Osteoblast (primary cell): ENCODE results near the gene CENPT. TPM values are rescaled to one million over a fixed set of nuclear protein-coding genes. Genes with fewer than 3 reads are reported as not detected.

Experiments
- DNase-seq: peaks from one replicate; pipeline ENCODE4 v3.0.0; 2011; ENCODE audit warnings: low spot score, mixed read lengths; ENCODE audit not compliant: insufficient read length; ENCODE audit errors: missing footprints
- H2AFZ ChIP-seq: 2 replicates; pipeline ENCODE4 v1.6.0; 2011; ENCODE audit warnings: mild to moderate bottlenecking, low read length
- H3K27ac ChIP-seq: 2 replicates; pipeline ENCODE4 v1.5.1; 2011; ENCODE audit warnings: mild to moderate bottlenecking, low read depth, low read length, moderate library complexity
- H3K27me3 ChIP-seq: 2 replicates; pipeline ENCODE4 v1.6.0; 2012; ENCODE audit warnings: mild to moderate bottlenecking, control low read depth, inconsistent platforms, low read length, moderate library complexity; ENCODE audit not compliant: insufficient read depth
- H3K36me3 ChIP-seq: 2 replicates; pipeline ENCODE4 v1.5.1; 2011; ENCODE audit warnings: mild to moderate bottlenecking, low read length, control low read depth, moderate library complexity; ENCODE audit not compliant: insufficient read depth
- H3K4me1 ChIP-seq: 2 replicates; pipeline ENCODE4 v1.5.1; 2011; ENCODE audit warnings: mild to moderate bottlenecking, low read length, control low read depth, moderate library complexity; ENCODE audit not compliant: insufficient read depth
- H3K4me2 ChIP-seq: 2 replicates; pipeline ENCODE4 v1.6.0; 2011; ENCODE audit warnings: mild to moderate bottlenecking, low read length; ENCODE audit not compliant: insufficient read depth
- H3K4me3 ChIP-seq: fragments of 200-600 bp; sonication (generic); 3 replicates; pipeline ENCODE4 v1.5.1; 2012; ENCODE audit warnings: mild to moderate bottlenecking, low read length, inconsistent platforms; ENCODE audit not compliant: insufficient read depth
- H3K79me2 ChIP-seq: 2 replicates; pipeline ENCODE4 v1.6.0; 2012; ENCODE audit warnings: mild to moderate bottlenecking, low read length, control low read depth, inconsistent platforms; ENCODE audit not compliant: insufficient read depth
- H3K9me3 ChIP-seq: 2 replicates; pipeline ENCODE4 v1.5.1; 2011; ENCODE audit warnings: low read depth, low read length, control low read depth
- H4K20me1 ChIP-seq: 2 replicates; pipeline ENCODE4 v1.6.0; 2012; ENCODE audit warnings: mild to moderate bottlenecking, low read length, control low read depth; ENCODE audit not compliant: insufficient read depth
- CTCF ChIP-seq: IDR thresholded peaks from 2 replicates; pipeline ENCODE4 v1.5.1; 2011; ENCODE audit warnings: mild to moderate bottlenecking, low read depth, low read length, moderate library complexity; ENCODE audit errors: extremely low read depth
- total RNA-seq: library from RNA; depleted of rRNA; stranded (reverse); fragments of >200 nt; gene quantifications from 2 replicates; pipeline ENCODE4 v1.2.3, GENCODE V29; 2012

CENPT gene
- total RNA-seq, 1 donor: 24.2 TPM

- peaks cover 96% of the 10 kb centered on the region for H3K79me2 ChIP-seq
- H3K9me3 ChIP-seq: no peaks in the 10 kb centered on the region
- H3K27me3 ChIP-seq: no peaks in the 10 kb centered on the region
- TF ChIP-seq CTCF: no peak
- peak overlapping the region; percentile 49 for H3K4me2 ChIP-seq
- peaks cover 41% of the 10 kb centered on the region for H3K4me1 ChIP-seq
- H4K20me1 ChIP-seq: peaks cover 62% of the 10 kb centered on the region
- no peak overlapping the region for H2AFZ ChIP-seq
- peaks cover 17% of the 10 kb centered on the region for H3K36me3 ChIP-seq
- peak; percentile 98 for DNase-seq
- H3K4me3 ChIP-seq: no peak overlapping the region
- peak overlapping the region; percentile 97 for H3K27ac ChIP-seq
These were observed 10.2 kb upstream of the CENPT start for GRCh38 chr16:67857547-67858233.

- H3K4me2 ChIP-seq: peak overlapping the region; percentile 49
- H3K79me2 ChIP-seq: peaks cover 94% of the 10 kb centered on the region
- DNase-seq: no peak
- TF ChIP-seq CTCF: no peak
- no peaks in the 10 kb centered on the region for H3K9me3 ChIP-seq
- no peaks in the 10 kb centered on the region for H3K27me3 ChIP-seq
- peaks cover 17% of the 10 kb centered on the region for H3K36me3 ChIP-seq
- peak overlapping the region; percentile 97 for H3K27ac ChIP-seq
- H3K4me1 ChIP-seq: peaks cover 34% of the 10 kb centered on the region
- no peak overlapping the region for H2AFZ ChIP-seq
- H3K4me3 ChIP-seq: no peak overlapping the region
- peaks cover 62% of the 10 kb centered on the region for H4K20me1 ChIP-seq
These were observed 9.5 kb upstream of the CENPT start for GRCh38 chr16:67856927-67857546.

- Histone ChIP-seq H3K79me2 (peaks cover 94% of the 10 kb centered on the region), H3K36me3 (peaks cover 7% of the 10 kb centered on the region), H4K20me1 (peaks cover 57% of the 10 kb centered on the region), H3K27me3 (no peaks in the 10 kb centered on the region), H3K27ac (no peak overlapping the region), H3K4me1 (peaks cover 22% of the 10 kb centered on the region), H3K4me2 (no peak overlapping the region), H3K4me3 (no peak overlapping the region), H3K9me3 (no peaks in the 10 kb centered on the region), H2AFZ (no peak overlapping the region)
- peak; percentile 58 for DNase-seq
- no peak for TF ChIP-seq CTCF
These were observed 8.3 kb upstream of the CENPT start for GRCh38 chr16:67855789-67856188.

GRCh38 chr16:67853670-67854069, 6.2 kb upstream of the CENPT start:
- Histone ChIP-seq H3K9me3 (no peaks in the 10 kb centered on the region), H3K27me3 (no peaks in the 10 kb centered on the region), H3K4me1 (peaks cover 17% of the 10 kb centered on the region), H2AFZ (no peak overlapping the region), H3K79me2 (peaks cover 94% of the 10 kb centered on the region), H3K4me2 (no peak overlapping the region), H3K36me3 (peaks cover 7% of the 10 kb centered on the region), H3K4me3 (no peak overlapping the region), H3K27ac (no peak overlapping the region), H4K20me1 (peaks cover 62% of the 10 kb centered on the region)
- TF ChIP-seq CTCF: no peak
- DNase-seq: no peak
